ENCODE measurements around the gene CAMK2A.

DNA sequence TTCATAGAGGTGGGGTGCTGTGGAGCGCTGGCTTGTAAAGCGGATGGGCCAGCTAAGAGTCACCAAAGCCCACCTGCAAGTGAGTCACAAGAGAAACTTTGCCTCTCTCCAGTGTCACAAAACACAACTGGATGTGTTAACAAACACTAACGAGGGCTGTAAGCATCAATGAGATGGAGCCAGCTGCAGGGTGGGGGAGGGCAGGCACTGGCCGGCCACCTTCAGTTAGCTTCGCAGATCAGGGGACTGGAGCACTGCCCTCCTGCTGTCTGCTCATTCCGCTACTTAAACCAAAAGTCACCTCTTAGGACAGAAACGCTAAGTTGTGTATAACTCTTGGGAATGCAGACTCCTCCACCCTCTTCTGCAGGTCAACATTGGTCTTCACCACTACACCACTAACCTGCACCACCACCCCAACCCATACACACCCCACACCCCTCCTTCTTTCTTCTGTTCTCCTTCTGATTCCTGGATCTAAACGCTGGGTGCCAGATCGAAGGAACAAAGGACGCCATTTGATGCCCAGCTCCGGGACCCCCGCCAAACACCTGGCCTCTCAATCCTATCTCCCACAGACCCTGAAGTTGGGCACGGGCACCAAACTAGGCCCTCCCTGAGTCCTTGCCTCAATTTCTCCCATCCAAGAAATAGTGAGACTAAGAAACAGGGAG, 11.1 kb upstream of the CAMK2A start:
- no peak for TF ChIP-seq POLR2AphosphoS5 (IDR thresholded peaks at IDR 0.05; ENCODE audit: low read depth, low read length)
- TF ChIP-seq TAF1 (IDR thresholded peaks at IDR 0.05; ENCODE audit: low read depth, low read length), result no peak
- TF ChIP-seq SPI1 (IDR thresholded peaks at IDR 0.05; ENCODE audit: low read depth, low read length), result no peak
